Choroid plexus epithelial cell (primary cell): ENCODE data around the gene PHLPP1.

Experiments used
- DNase-seq: peaks from one replicate; pipeline ENCODE4 v3.0.0-alpha.2; 2010; ENCODE audit warnings: low read depth
- H3K4me3 ChIP-seq: 2 replicates; pipeline ENCODE4 v1.5.1; 2011; ENCODE audit warnings: low read depth, mild to moderate bottlenecking, control low read depth, low read length, moderate library complexity
- CTCF ChIP-seq: conservative IDR thresholded peaks from 2 replicates; pipeline ENCODE4 v1.5.1; 2011; ENCODE audit warnings: low read depth, mild to moderate bottlenecking, control low read depth, inconsistent platforms, low read length, moderate library complexity

The PHLPP1 gene

GRCh38 chr18:62717925-62718800 is 2.8 kb downstream of the PHLPP1 start:
- TF ChIP-seq CTCF: no peak
- peak overlapping the region; percentile 83 for H3K4me3 ChIP-seq
- peak; percentile 64 for DNase-seq

- no peak overlapping the region for H3K4me3 ChIP-seq
- DNase-seq: no peak
- no peak for TF ChIP-seq CTCF
Measured at GRCh38 chr18:62720048-62720447, 4.7 kb downstream of the PHLPP1 start.

DNA sequence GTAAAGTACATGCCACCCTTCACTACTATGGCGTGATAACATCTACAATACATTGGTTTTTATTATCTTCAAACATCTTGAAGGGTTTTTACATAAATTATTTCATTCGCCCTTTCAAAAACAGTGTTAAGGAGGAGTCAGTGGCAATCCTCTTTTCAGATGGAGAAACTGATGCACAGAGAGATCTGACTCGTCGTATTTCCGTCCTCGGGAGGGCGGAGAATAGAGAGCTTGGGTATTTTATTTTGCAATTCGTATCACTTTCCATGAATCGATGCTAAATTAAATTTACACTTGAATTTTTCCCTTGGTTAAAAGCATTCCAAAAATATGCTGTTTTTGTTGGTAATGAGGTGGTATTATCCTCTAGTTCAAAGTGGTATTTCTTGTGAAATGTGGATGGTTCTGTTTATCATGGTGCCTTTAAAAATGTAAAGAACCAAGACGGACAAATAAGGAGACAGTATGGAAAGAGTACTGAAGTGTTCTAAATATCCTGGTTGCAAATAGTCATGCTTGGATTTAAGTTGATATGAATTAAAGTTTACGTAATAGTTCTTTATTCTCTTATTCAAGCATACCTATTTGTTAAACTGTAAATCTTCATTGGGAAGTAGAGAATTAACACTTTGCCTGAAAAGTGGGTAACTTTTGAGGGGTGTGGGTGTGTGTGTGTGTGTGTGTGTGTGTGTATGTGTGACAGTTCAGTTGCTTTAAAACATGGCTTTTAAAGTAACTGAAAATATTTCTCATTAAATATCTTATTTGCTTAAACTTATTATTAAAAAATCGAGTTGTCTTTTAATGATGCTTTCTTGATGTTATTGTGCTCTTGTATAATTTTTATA is 5.6 kb downstream of the PHLPP1 start:
- no peak for TF ChIP-seq CTCF
- H3K4me3 ChIP-seq: no peak overlapping the region

DNA sequence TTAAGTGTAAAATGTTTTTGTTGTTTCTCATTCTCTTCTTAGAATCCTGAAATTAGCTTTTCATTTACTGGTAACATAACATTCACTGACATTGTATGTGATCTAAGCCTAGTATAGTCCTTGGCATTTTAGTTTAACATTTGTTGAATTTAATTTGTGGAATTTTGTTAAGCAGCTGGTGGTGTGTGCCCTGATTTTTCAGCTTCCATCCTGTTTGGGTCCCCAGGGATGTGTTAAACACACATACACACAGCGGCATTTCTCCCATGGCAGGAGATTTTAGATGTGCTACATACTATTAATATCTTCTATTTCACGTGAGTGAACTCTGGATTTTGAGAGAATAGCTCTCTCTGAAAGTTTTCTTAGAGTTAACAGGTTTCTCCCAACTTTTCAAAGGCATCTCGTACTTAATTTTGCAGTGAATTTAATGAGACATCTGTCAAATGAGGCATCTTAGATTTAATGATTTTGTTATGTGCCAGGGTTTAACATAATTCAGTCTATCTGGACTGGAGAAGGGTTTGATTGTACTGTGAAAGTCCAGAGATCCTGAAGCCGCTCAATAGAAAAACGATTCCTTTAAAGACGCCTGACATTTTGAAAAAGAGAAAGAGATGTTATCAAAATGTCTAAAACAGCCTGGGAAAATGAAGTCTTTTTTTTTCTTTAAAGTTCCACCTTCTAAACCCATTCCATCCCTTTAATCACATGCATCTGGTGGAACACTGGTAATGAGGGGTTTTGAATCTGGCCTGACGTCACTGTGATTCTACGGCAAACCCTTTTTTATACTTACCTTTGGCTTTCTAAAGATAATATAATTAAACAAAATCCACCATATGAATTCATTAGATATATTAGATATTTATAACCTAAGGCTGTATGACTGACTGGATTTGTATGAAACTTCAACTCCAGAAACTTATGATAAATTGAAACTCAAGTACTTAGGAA is 6.8 kb downstream of the PHLPP1 start:
- TF ChIP-seq CTCF: no peak
- peak; percentile 46 for DNase-seq
- no peak overlapping the region for H3K4me3 ChIP-seq

More for the DNA sequence above, 5.6 kb downstream of the PHLPP1 start:
- DNase-seq: no peak

DNA sequence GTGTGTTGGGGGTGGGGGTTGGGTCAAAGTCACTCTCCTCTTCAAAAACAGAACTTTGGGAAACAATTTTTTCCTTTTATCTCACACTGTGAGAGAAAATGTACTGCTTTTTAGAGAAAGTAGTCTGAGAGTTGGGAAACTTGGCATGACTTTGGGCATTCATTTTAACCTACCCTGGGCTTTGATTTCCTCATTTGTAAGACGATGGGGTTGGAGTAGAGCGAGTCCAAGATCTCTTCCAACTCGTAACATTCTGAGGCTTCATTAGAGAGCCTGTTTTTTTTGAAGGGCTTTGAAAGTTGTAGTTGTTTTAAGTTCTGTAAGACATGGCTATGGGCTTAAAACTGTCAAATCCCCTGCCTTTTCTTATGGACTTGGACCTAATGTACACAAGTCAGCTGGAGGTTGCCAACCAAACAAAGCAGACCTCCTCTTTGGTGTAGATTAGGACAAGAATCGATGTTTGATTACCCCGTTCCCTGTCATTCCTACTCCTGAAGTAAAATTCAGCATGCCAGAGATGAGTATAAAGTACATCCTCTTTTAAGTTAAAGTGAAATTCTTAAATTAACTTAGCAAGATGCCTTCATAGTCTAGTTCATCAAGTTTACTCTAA is 8.4 kb downstream of the PHLPP1 start:
- no peak for TF ChIP-seq CTCF
- DNase-seq: no peak
- H3K4me3 ChIP-seq: no peak overlapping the region

GRCh38 chr18:62725896-62726295 is 10.6 kb downstream of the PHLPP1 start:
- H3K4me3 ChIP-seq: no peak overlapping the region
- no peak for DNase-seq
- no peak for TF ChIP-seq CTCF
